GM03348 (cell line): Measurements from ENCODE around the gene RASGRP4.
"Not testable (repeated sequence)": the region's sequence is repeated elsewhere in the genome, so short reads cannot be mapped to it uniquely, and the experiment has no call there.

Experiments used
- DNase-seq: peaks from one replicate; pipeline ENCODE4 v3.0.0; 2012; ENCODE audit warnings: low spot score

Gene RASGRP4, protein sequence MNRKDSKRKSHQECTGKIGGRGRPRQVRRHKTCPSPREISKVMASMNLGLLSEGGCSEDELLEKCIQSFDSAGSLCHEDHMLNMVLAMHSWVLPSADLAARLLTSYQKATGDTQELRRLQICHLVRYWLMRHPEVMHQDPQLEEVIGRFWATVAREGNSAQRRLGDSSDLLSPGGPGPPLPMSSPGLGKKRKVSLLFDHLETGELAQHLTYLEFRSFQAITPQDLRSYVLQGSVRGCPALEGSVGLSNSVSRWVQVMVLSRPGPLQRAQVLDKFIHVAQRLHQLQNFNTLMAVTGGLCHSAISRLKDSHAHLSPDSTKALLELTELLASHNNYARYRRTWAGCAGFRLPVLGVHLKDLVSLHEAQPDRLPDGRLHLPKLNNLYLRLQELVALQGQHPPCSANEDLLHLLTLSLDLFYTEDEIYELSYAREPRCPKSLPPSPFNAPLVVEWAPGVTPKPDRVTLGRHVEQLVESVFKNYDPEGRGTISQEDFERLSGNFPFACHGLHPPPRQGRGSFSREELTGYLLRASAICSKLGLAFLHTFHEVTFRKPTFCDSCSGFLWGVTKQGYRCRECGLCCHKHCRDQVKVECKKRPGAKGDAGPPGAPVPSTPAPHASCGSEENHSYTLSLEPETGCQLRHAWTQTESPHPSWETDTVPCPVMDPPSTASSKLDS

DNA sequence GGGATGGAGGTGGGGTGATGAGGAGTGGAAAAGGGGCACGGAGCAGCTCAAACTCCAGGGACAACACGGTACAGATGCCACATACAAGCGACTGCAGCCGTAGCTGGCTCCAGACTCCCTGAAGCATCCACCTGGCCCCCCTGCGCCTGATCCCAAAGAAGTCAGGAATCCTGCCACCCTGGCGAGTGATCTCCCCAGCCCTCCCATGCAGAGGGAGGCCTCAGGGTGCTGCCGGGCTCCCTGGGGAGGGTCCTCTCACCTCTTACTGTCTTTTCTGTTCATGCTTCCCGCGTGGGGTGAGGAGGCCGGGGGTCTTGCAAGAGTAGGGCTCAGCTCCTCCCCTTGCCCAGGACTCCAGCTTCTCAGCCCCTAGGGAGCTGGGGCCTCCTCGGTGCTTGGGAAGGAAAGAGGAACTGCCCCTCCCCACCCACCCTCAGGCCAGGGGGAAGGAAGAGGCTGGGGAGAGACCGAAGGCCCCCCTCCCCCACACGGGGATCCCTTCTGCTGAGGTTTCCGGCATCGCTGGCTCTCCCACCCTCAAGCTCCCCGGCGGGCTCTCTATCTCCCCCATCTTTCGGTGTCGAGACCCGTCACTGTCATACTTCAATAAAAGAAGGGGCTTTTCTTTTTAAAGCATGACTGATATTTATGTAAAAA, at the start of gene RASGRP4:
RASGRP4 (minus strand) TSS at position 410 of the 657 bp plus-strand sequence; CDS start at position 282, 128 bp downstream.
- no peak for DNase-seq

DNA sequence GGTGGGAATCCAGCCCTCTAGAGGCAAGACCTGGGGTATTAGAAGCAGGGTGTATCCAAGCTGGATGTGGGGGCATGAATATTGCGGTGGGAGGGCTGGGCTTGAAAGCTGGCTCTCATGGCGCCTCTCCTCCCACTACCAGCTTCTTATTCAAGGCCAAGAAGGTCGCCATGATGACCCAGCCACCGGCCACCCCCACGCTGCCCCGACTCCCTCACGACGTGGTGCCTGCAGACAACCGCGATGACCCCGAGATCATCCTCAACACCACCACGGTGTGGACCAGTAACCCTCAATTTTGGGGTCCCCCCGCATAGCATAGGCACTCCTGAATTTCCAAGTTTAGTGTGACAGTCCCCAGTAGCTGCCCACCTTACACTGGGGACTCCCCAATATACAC, 49.2 kb upstream of the RASGRP4 start:
- no peak for DNase-seq

DNA sequence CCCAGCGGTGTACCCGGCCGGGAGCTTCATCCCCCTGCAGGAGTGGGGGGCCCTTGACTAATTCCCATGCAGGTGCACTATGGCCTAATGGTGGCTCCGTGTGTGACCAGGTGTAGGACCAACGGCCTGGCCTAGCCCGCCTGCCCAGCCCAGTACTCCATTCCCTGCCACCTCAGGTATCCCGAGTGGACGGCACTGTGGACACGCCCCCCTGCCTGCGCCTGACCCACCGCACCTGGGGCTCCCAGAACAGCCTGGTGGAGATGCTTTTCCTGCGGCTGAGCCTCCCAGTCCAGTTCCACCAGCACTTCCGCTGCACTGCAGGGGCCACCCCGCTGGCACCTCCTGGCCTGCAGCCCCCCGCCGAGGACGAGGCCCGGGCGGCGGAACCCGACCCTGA, 47.2 kb upstream of the RASGRP4 start:
- no peak for DNase-seq

DNA sequence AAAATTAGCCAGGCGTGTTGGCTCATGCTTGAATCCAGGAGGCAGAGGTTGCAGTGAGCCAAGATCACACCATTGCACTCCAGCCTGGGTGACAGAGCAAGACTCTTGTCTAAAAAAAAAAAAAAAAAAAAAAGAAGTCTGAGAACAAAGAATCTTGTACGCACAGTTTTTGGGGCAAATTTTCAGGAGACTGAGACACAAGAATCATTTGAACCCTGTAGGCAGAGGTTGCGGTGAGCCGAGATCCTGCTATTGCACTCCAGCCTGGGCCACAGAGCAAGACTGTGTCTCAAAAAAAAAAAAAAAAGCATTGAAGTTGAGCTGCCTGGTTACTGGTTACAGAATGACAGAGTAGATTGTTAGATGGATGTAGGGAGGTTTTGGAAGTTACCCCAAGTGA, 46.7 kb upstream of the RASGRP4 start:
- not testable (repeated sequence) for DNase-seq

DNA sequence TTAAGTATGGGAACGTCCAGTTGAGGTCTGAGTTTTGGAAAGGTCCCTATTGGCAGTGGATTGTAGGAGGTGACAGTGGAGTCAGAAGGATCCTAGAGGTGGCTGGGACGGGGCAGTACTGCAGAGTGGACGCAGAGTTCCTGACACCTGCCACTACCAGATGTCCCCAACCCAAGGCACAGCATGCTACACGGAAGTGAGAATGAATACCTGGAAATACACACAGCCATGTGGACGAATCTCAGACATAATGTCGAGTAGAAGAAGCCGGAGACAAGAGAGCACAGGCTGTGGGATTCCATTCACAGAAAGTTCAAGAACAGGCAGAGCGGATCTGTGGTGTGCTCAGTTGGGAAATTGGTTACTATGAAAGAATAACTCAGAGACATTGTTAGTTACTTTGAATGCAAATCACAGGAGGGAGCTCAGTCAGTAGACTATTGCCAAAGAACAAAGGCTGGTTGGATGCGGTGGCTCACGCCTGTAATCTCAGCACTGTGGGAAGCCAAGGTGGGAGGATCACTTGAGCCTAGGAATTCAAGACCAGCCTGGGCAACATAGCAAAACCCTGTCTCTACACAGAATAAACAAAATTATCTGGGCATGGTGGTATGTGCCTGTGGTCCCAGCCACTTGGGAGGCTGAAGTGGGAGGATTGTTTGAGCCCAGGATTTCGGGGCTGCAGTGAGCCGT, 44.9 kb upstream of the RASGRP4 start:
- DNase-seq: no peak

DNA sequence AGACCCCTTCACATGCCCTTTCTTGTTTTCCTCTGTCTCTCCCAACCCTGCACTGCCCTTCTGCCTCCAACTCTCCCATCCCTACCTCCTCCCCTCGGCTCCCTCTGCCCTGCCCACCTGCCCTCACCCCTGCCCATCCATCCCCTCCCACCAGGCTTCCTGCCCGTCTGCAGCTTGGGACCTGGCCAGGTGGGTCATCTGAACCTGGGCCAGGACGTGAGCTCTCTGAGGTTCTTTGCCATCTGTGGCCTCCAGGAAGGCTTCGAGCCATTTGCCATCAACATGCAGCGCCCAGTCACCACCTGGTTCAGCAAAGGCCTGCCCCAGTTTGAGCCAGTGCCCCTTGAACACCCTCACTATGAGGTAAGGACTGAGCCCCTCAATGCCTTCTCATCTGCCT, 43.1 kb upstream of the RASGRP4 start:
- DNase-seq: no peak

DNA sequence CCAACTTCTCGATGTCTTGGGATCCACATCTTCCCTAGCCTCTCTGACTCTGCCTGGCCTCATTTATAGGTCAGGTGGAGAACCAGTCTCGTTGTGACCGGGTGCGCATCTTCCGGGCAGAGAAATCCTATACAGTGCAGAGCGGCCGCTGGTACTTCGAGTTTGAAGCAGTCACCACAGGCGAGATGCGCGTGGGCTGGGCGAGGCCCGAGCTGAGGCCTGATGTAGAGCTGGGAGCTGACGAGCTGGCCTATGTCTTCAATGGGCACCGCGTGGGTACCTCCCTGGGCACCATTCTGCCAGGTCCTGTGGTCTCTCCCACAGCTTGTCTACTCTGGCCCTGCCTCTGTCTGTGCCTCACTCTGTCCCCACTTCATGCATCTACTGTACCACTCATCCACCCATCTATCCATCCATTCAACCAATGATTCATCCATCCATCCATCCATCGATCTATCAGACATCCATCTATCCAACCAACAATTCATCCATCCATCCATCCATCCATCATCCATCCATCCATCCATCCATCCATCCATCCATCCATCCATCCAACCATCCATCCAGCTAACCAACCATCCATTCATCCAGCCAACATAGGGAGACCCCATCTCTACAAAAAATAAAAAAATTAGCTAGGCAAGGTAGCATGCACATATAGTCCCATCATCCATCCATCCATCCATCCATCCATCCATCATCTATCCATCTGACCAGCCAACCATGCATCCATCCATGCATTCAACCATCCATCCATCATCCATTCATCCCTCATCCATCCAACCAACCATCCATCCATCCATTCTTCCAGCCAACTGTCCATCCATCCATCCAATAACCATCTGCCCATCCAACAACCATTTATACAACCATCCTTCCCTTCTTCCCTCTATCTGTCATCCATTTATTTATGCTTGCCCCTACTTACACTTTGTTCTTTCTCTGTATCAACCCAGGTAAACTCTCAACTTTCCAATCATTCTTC, 41.8 kb upstream of the RASGRP4 start:
- no peak for DNase-seq

DNA sequence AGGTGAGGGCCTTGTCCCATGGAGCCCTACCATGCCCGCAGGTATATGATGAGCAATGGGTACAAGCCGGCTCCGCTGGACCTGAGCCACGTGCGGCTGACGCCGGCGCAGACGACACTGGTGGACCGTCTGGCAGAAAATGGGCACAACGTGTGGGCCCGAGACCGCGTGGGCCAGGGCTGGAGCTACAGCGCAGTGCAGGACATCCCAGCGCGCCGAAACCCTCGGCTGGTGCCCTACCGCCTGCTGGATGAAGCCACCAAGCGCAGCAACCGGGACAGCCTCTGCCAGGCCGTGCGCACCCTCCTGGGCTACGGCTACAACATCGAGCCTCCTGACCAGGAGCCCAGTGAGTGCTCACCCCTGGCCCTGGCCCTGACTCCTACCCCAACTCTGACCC, 40.0 kb upstream of the RASGRP4 start:
- no peak for DNase-seq

DNA sequence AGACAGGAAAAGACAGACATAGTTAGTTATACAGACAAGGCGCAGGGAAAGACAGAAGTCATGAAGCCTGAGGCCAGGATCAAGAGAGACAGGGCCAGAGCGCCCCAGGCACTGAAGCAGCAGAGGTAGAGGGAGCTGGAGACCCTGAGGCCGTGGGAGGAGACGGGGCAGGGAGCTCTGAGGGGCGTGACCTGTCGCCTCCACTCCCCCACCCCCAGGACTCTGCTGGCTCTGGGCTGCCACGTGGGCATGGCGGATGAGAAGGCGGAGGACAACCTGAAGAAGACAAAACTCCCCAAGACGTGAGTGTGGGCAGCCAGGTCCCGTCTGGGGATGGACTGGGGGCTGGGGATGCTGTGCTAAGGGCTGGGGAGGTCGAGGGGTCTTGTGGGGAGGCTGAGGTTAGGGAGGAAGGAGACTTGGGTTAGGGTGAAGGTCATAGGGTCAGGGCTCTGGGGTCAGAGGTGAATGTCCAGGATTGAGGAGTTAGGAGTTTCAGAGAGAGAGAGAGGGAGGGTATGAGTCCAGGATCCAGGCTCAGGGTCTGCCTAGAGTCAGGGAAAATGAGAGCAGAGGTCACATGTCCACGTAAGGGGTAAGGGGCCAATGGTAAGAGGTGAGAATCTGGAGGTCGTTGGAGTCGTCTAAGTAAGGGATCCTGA, 38.5 kb upstream of the RASGRP4 start:
- no peak for DNase-seq

DNA sequence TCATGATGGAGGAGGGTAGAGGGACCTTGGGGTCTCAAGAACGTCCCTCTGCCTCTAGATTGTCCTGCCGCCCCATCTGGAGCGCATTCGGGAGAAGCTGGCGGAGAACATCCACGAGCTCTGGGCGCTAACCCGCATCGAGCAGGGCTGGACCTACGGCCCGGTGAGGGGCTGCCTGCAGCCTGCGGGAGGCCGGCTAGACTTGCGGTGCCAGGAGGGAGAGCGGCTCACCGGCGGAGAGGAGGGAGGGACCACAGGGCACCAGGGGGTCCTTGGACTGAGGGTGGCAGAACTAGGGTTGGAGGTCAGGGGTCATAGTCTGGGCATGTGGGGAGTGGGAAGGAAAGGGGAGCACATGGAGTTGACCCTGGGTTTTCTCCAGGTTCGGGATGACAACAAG, 37.3 kb upstream of the RASGRP4 start:
- DNase-seq: no peak

DNA sequence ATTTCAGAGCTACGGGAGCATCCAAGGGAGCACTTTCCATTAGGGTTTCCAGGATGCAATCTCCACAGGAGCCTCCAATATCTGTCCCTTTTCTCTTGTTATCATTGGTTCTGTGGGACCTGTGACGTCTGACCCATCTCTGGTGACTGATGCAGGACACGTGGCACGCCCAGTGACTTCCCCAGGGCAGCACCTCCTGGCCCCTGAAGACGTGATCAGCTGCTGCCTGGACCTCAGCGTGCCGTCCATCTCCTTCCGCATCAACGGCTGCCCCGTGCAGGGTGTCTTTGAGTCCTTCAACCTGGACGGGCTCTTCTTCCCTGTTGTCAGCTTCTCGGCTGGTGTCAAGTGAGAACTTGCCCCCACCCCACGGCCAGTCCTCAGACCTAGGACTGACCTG, 33.0 kb upstream of the RASGRP4 start:
- no peak for DNase-seq

DNA sequence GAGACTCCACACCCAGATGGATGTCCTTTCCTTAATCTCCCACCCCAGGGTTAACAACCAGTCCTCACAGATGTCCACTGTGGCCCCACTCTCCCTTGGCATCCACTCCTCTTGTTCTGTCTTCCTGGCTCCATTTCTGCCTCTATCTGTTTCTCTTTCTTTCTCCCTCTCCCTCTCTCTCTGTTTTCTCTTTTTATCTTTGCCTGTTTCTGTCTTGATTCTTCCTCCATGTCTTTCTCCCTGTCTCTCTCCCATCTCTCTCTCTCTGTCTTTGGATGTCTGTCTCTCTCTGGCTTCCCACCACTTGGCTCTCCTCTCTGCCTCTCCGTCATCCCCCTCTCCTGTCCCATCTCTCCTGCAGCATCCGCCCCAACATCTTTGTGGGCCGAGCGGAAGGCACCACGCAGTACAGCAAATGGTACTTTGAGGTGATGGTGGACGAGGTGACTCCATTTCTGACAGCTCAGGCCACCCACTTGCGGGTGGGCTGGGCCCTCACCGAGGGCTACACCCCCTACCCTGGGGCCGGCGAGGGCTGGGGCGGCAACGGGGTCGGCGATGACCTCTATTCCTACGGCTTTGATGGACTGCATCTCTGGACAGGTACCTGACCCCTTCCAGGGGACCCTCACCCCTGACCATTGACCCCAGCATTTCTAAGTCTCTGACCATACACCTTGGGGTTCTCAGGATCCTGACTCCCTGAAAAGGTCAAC, 31.8 kb upstream of the RASGRP4 start:
- no peak for DNase-seq

DNA sequence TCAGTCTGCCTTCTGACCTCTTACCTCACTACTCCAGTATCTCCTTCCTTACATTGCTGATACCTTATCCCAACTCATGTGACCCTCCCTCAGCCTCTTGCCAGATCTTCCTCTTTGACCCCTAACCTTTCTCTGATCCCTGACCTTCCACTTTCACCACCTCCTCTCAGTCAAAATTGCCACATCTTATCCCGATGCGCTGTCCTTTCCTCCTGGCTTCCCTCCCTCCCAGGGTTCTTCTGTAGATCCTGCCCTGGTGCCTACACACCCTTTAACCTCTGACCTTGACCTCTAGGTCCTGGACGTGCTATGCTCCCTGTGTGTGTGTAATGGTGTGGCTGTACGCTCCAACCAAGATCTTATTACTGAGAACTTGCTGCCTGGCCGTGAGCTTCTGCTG, 31.2 kb upstream of the RASGRP4 start:
- DNase-seq: no peak

DNA sequence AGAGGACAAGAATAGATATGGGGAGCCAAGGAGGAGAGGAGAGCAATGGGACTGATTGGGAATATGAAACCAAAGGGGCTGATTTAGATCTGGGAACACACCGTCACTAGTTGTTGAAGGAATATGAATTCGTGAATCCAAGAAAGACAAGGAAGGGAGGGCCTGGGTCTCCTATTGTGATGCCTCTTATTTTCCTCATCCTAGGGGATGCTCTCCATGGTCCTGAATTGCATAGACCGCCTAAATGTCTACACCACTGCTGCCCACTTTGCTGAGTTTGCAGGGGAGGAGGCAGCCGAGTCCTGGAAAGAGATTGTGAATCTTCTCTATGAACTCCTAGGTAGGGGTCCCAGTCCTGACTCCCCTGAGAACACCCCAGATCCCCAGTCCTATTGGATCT, 29.0 kb upstream of the RASGRP4 start:
- DNase-seq: no peak

DNA sequence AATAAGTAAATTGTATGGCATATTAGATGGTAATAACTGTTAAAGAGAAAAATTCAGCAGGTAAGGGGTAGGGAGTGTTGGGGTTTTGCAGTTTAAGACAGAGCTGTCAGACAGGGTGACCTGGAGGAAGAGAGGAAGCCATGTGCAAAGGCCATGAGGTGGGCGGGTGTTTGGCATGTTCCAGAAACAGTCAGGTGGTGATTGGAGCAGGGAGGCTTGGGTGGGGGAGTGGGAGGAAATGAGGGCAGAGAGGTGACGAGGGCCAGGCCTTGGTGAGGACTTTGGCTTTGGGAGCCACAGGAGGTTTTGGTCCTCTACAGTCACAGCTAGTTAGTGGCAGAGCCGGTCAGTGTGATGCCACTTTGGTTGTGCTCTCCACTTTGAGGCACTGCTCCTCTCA, 27.6 kb upstream of the RASGRP4 start:
- DNase-seq: no peak

DNA sequence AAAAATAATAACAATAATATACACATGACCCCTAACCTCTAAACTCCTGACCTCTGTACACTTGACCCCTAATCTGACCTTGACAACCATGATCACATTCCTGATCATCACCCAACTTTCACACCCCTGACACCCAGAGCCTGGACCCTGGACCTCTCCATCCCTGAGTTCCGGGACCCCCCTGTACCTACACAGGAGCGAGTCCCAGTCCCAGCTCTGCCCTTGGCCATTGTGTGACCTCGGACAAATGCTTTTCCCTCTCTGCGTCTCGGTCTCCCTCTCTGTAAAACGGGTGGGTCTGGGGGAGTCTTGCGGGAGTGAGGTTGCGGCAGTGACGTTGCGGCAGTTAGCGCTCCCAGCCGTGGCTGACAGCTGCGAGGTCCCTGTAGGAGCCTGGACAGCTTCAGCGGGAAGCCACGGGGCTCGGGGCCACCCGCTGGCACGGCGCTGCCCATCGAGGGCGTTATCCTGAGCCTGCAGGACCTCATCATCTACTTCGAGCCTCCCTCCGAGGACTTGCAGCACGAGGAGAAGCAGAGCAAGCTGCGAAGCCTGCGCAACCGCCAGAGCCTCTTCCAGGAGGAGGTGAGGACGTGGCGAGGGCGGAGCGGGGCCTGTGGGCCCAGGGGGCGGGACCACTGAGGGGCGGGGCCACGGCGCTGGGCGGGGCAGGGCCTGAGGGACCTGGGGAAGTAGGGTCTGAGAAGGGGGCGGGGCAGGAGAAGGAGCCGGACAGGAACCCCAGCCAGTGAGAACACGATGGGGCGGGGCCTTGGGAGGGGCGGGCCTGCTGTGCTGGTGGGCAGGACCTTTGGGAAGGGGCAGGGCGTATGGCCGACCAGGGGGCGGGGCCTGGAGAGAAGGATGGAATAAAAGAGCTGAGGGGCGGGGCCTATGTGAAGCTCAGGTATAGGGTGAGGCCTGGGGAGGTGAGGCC, 26.7 kb upstream of the RASGRP4 start:
- DNase-seq: no peak

DNA sequence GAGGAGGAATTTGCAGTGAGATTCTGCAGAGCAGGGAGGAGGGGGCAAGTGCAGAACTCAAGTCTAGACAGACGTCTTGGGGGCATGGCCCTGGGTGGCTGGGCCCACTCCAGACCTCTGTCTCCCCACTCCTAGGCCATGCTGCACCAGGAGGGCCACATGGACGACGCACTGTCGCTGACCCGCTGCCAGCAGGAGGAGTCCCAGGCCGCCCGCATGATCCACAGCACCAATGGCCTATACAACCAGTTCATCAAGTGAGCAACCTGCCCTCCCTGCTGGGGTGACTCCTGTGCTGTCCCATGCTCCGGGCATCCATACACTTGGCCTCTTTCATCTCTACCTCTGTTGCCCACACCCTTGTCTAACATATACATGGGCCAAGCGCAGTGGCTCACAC, 25.6 kb upstream of the RASGRP4 start:
- DNase-seq: no peak

DNA sequence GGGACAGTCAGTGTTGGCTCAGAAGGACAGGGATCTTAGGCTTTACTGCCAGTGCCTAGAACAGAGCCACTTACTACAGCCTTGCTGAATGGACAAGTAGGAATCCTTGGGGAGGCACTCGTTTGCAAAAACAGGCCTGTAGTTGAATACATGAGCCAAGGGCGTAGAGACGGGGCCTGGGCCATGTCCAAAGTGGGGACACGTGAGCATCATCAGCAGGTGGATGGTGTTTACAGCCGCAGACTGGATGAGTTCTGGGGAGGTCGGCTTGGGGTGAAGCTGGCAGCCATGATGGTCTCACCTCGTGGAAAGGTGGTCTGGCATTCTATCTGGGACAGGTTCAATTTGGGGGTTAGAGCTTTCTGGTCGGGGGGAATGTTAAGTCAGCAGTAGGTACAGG, 25.0 kb upstream of the RASGRP4 start:
- DNase-seq: no peak

DNA sequence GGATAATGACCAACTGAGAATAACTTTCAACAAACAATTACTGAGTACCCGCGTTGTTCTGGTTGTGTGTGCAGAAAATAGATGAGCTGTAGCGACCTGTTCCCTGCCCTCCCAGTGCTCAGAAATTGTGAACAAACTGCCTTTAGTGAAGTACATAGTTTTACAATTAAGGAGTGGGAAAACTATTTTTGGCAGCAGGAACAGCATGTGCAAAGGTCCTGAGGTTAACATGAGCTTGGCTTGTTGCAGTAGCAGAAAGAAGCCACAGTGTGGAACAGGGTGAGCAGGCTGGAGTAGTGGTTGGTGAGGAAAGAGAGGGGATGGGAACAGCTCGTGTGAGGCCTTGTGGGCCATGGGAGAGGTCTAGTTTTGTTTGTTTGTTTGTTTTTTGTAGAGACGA, 23.5 kb upstream of the RASGRP4 start:
- DNase-seq: no peak
